Measurements from ENCODE around the gene PET117. TPM values are rescaled to one million over a fixed set of nuclear protein-coding genes. Genes with fewer than 3 reads are reported as not detected.

PET117 gene
- total and polyA plus RNA-seq, 9 donors = 8.6 to 13.6 (median 10.7) TPM

GRCh38 chr20:18144541-18145099 lies 7.0 kb downstream of the PET117 start:
- Histone ChIP-seq H3K27me3 (ENCODE audit: control insufficient read depth, insufficient read depth, low read length) (no peaks in the 10 kb centered on the region), H3K9me3 (replicated peaks; ENCODE audit: control insufficient read depth, low read depth, low read length) (no peaks in the 10 kb centered on the region), H3K27ac (ENCODE audit: low read length) (no peak overlapping the region), H3K4me1 (ENCODE audit: control insufficient read depth, insufficient read depth, low read length) (no peaks in the 10 kb centered on the region), H3K36me3 (ENCODE audit: control insufficient read depth, insufficient read depth, low read length) (peaks cover 20% of the 10 kb centered on the region), H3K4me3 (ENCODE audit: low read length) (no peak overlapping the region)
- DNase-seq = no peak
- WGBS (ENCODE audit: insufficient coverage) = no CpG with 5 or more reads among the region's 1 CpG

- peak overlapping the region; percentile 11 for H3K27ac ChIP-seq (ENCODE audit: low read length)
- no peaks in the 10 kb centered on the region for H3K4me1 ChIP-seq (ENCODE audit: control insufficient read depth, insufficient read depth, low read length)
- no peak overlapping the region for H3K4me3 ChIP-seq (ENCODE audit: low read length)
- no peaks in the 10 kb centered on the region for H3K9me3 ChIP-seq (replicated peaks; ENCODE audit: control insufficient read depth, low read depth, low read length)
- WGBS (ENCODE audit: insufficient coverage) = 96% methylated on average over 6 of the region's 9 CpGs
- peaks cover 31% of the 10 kb centered on the region for H3K36me3 ChIP-seq (ENCODE audit: control insufficient read depth, insufficient read depth, low read length)
- no peak for DNase-seq
- H3K27me3 ChIP-seq (ENCODE audit: control insufficient read depth, insufficient read depth, low read length) = no peaks in the 10 kb centered on the region
These were observed 16.7 kb downstream of the PET117 start for GRCh38 chr20:18154342-18154741.

DNA sequence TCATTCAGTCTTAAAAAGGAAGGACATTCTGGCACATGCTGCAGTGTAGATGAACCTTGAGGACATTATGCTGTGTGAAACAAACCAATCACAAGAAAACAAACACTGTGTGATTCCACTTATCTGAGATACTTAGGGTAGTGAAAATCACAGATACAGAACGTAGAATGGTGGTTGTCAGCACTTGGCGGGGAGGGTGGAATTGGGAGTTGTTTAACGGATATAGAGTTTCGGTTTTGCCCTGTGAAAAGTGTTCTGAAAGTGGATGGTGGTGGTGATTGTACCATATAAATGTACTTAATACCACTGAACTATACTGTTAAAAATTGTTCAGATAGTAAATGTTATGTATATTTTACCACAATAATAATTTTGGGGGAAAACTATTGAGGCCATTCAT lies 18.4 kb downstream of the PET117 start:
- no peak overlapping the region for H3K4me3 ChIP-seq (ENCODE audit: low read length)
- no peaks in the 10 kb centered on the region for H3K9me3 ChIP-seq (replicated peaks; ENCODE audit: control insufficient read depth, low read depth, low read length)
- no peak for DNase-seq
- no peaks in the 10 kb centered on the region for H3K27me3 ChIP-seq (ENCODE audit: control insufficient read depth, insufficient read depth, low read length)
- no peaks in the 10 kb centered on the region for H3K4me1 ChIP-seq (ENCODE audit: control insufficient read depth, insufficient read depth, low read length)
- no CpG with 5 or more reads among the region's 4 CpGs for WGBS (ENCODE audit: insufficient coverage)
- no peak overlapping the region for H3K27ac ChIP-seq (ENCODE audit: low read length)
- peaks cover 24% of the 10 kb centered on the region for H3K36me3 ChIP-seq (ENCODE audit: control insufficient read depth, insufficient read depth, low read length)

- no peak overlapping the region for H3K4me3 ChIP-seq (ENCODE audit: low read length)
These were observed 26.7 kb downstream of the PET117 start for GRCh38 chr20:18164356-18164755.

GRCh38 chr20:18165553-18165952 lies 27.9 kb downstream of the PET117 start:
- no peak for DNase-seq
- Histone ChIP-seq H3K27me3 (ENCODE audit: control insufficient read depth, insufficient read depth, low read length) (no peaks in the 10 kb centered on the region), H3K4me1 (ENCODE audit: control insufficient read depth, insufficient read depth, low read length) (no peaks in the 10 kb centered on the region), H3K27ac (ENCODE audit: low read length) (no peak overlapping the region), H3K4me3 (ENCODE audit: low read length) (no peak overlapping the region), H3K36me3 (ENCODE audit: control insufficient read depth, insufficient read depth, low read length) (peaks cover 34% of the 10 kb centered on the region), H3K9me3 (replicated peaks; ENCODE audit: control insufficient read depth, low read depth, low read length) (no peaks in the 10 kb centered on the region)
- WGBS (ENCODE audit: insufficient coverage) = 60% methylated on average over 3 of the region's 3 CpGs

More at GRCh38 chr20:18164356-18164755, 26.7 kb downstream of the PET117 start:
- Histone ChIP-seq H3K27ac (ENCODE audit: low read length) (no peak overlapping the region), H3K36me3 (ENCODE audit: control insufficient read depth, insufficient read depth, low read length) (peaks cover 34% of the 10 kb centered on the region), H3K9me3 (replicated peaks; ENCODE audit: control insufficient read depth, low read depth, low read length) (no peaks in the 10 kb centered on the region), H3K27me3 (ENCODE audit: control insufficient read depth, insufficient read depth, low read length) (no peaks in the 10 kb centered on the region), H3K4me1 (ENCODE audit: control insufficient read depth, insufficient read depth, low read length) (no peaks in the 10 kb centered on the region)
- no CpG with 5 or more reads among the region's 2 CpGs for WGBS (ENCODE audit: insufficient coverage)
- no peak for DNase-seq

GRCh38 chr20:18166241-18166881 lies 28.7 kb downstream of the PET117 start:
- Histone ChIP-seq H3K4me1 (ENCODE audit: control insufficient read depth, insufficient read depth, low read length) (no peaks in the 10 kb centered on the region), H3K4me3 (ENCODE audit: low read length) (no peak overlapping the region), H3K27me3 (ENCODE audit: control insufficient read depth, insufficient read depth, low read length) (no peaks in the 10 kb centered on the region), H3K9me3 (replicated peaks; ENCODE audit: control insufficient read depth, low read depth, low read length) (no peaks in the 10 kb centered on the region), H3K27ac (ENCODE audit: low read length) (no peak overlapping the region), H3K36me3 (ENCODE audit: control insufficient read depth, insufficient read depth, low read length) (peaks cover 31% of the 10 kb centered on the region)
- no peak for DNase-seq
- 42% methylated on average over 2 of the region's 5 CpGs for WGBS (ENCODE audit: insufficient coverage)

DNA sequence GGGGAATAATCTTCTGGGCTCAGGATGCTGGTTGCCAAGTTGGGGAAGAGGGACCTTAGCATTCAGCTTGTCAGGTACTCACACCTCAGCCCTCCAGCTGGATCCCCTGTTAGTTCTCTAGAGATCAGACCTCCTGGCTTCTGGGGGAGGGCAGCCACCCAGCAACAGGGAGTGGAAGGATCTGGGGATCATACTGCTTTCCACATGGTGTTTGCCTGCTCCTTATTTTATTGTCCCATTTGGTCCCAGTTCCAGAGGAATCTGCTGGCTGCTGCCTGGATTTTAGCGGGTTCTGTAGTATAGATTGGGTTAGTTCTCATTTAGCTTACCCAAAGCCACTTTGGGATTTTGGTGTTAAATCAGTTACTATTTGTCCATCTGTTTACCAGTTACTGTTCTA lies 29.3 kb downstream of the PET117 start:
- Histone ChIP-seq H3K36me3 (ENCODE audit: control insufficient read depth, insufficient read depth, low read length) (peaks cover 26% of the 10 kb centered on the region), H3K4me1 (ENCODE audit: control insufficient read depth, insufficient read depth, low read length) (no peaks in the 10 kb centered on the region), H3K9me3 (replicated peaks; ENCODE audit: control insufficient read depth, low read depth, low read length) (no peaks in the 10 kb centered on the region), H3K27me3 (ENCODE audit: control insufficient read depth, insufficient read depth, low read length) (no peaks in the 10 kb centered on the region), H3K4me3 (ENCODE audit: low read length) (no peak overlapping the region), H3K27ac (ENCODE audit: low read length) (no peak overlapping the region)
- no peak for DNase-seq
- no CpG with 5 or more reads among the region's 1 CpG for WGBS (ENCODE audit: insufficient coverage)

DNA sequence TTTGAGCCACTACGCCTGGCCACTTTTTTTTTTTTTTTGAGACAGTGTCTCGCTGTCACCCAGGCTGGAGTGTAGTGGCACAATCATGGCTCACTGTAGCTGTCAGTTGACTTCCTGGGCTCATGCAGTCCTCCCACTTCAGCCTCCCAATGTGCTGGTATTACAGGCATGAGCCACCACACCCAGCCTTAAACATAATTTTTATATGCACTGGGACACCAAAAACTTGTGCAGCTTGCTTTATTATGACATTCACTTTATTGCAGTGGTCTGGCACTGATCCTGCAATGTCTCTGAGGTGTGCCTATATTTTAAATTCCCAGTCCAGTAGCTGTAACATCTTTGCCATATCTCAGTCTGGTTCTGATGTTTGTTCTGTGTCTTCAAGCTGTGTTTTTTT lies 34.7 kb downstream of the PET117 start:
- Histone ChIP-seq H3K36me3 (ENCODE audit: control insufficient read depth, insufficient read depth, low read length) (peaks cover 8% of the 10 kb centered on the region), H3K27me3 (ENCODE audit: control insufficient read depth, insufficient read depth, low read length) (no peaks in the 10 kb centered on the region), H3K9me3 (replicated peaks; ENCODE audit: control insufficient read depth, low read depth, low read length) (no peaks in the 10 kb centered on the region), H3K27ac (ENCODE audit: low read length) (no peak overlapping the region), H3K4me3 (ENCODE audit: low read length) (no peak overlapping the region), H3K4me1 (ENCODE audit: control insufficient read depth, insufficient read depth, low read length) (no peaks in the 10 kb centered on the region)
- WGBS (ENCODE audit: insufficient coverage) = 100% methylated on average over 2 of the region's 2 CpGs
- no peak for DNase-seq

GRCh38 chr20:18174906-18175683 lies 37.4 kb downstream of the PET117 start:
- 96% methylated on average over 6 of the region's 14 CpGs for WGBS (ENCODE audit: insufficient coverage)
- Histone ChIP-seq H3K4me1 (ENCODE audit: control insufficient read depth, insufficient read depth, low read length) (no peaks in the 10 kb centered on the region), H3K36me3 (ENCODE audit: control insufficient read depth, insufficient read depth, low read length) (peaks cover 6% of the 10 kb centered on the region)

GRCh38 chr20:18176318-18176785 lies 38.7 kb downstream of the PET117 start:
- H3K27me3 ChIP-seq (ENCODE audit: control insufficient read depth, insufficient read depth, low read length) = no peaks in the 10 kb centered on the region
- 85% methylated on average over 7 of the region's 8 CpGs for WGBS (ENCODE audit: insufficient coverage)

More at GRCh38 chr20:18174906-18175683, 37.4 kb downstream of the PET117 start:
- no peaks in the 10 kb centered on the region for H3K9me3 ChIP-seq (replicated peaks; ENCODE audit: control insufficient read depth, low read depth, low read length)
- no peak overlapping the region for H3K4me3 ChIP-seq (ENCODE audit: low read length)
- DNase-seq = no peak
- H3K27ac ChIP-seq (ENCODE audit: low read length) = no peak overlapping the region
- H3K27me3 ChIP-seq (ENCODE audit: control insufficient read depth, insufficient read depth, low read length) = no peaks in the 10 kb centered on the region

More at GRCh38 chr20:18176318-18176785, 38.7 kb downstream of the PET117 start:
- Histone ChIP-seq H3K9me3 (replicated peaks; ENCODE audit: control insufficient read depth, low read depth, low read length) (peaks cover 6% of the 10 kb centered on the region), H3K36me3 (ENCODE audit: control insufficient read depth, insufficient read depth, low read length) (peaks cover 11% of the 10 kb centered on the region), H3K4me1 (ENCODE audit: control insufficient read depth, insufficient read depth, low read length) (no peaks in the 10 kb centered on the region), H3K4me3 (ENCODE audit: low read length) (no peak overlapping the region), H3K27ac (ENCODE audit: low read length) (no peak overlapping the region)
- no peak for DNase-seq

Measured in muscle of leg (tissue), 11 donors.